GM19035 (cell line): Measurements from ENCODE around the gene MRPS5.
A peak's percentile ranks its signal among the peaks of the same experiment; 100 is the strongest.

Experiments used
- ATAC-seq: cut with Tn5 transposase; IDR thresholded peaks from one replicate; pipeline ENCODE4 v1.9.1; 2021; ENCODE audit not compliant: unreplicated experiment

MRPS5 gene

GRCh38 chr2:95091885-95092555 is 29.6 kb downstream of the MRPS5 start:
- no peak for ATAC-seq

DNA sequence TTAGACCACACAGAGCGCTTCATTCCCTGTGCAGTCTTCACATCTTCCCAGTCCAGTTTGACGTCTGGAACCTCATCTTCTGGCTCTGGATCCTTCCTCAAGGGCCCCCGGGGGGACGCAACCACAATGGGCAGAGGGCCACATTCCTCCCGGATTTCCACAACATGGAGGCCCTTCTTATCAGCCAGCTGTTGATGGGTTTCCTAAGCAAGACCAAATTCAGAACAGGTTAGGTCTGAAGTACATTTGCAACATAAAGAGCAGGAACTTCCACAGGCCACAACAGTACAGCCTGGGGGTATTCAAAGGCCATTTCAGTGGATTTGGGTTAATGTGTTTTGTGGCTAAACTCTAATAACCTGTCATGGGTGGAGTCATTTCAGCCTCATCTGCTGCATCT is 34.2 kb downstream of the MRPS5 start:
- no peak for ATAC-seq

- no peak for ATAC-seq
These were observed 35.6 kb downstream of the MRPS5 start for GRCh38 chr2:95086017-95086416.

GRCh38 chr2:95082477-95082876 is 39.1 kb downstream of the MRPS5 start:
- ATAC-seq = no peak

- no peak for ATAC-seq
These were observed 42.4 kb downstream of the MRPS5 start for GRCh38 chr2:95079199-95079683.

GRCh38 chr2:95077861-95078603 is 43.6 kb downstream of the MRPS5 start:
- no peak for ATAC-seq

DNA sequence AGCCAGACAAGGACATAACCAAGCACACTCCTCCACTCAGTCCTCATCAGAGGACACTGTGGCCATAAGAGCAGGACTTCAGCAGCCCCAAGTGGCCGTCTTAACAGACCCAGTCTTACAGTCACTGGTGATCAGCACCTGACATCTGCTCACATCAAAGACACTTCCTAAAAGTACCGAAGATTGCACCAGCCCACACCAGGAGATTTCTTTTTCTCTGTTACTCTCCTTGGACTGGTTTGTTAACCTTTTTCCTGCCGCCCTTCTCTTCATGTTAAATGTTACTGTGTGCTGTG is 44.1 kb downstream of the MRPS5 start:
- ATAC-seq = peak; percentile 9

DNA sequence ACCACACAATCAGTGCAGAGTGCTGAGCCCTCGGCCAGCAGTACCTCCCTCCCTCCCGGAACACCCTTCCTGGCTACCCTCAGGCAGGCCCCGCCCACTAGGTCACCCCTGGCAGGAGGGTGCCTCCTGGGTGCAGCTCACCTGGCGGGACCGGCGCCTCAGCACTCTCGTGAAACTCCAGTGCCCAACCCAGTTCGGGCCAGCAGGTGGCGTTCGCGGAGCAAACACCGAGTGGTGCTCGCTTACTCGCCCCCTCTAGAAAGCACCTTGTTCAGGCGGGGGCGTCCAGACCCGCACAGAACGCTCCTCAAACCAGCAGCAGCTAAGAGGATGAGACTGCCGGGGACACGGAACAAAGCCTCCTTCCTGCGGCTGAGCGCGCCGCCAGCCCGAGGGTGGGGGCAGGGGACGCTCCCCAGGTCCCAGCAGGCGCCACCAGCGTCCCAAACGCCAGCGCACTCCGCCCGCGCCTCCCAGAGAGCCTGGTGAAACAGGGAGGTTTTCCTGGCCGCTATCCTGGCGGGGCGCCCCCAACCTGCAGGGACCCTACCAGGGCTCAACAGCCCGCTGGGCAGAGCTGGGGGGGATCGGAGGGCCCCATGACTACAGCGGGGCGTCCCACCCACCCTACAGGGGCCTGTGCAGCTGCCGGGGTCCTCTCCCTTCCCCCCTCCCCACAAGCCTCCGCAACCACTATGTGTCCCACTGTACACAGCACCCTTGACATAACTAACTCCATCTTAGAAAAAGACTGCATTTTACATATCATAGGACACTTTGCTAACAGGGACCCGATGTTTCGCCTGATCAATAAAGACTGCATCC is 44.7 kb downstream of the MRPS5 start:
- ATAC-seq = peak; percentile 77

DNA sequence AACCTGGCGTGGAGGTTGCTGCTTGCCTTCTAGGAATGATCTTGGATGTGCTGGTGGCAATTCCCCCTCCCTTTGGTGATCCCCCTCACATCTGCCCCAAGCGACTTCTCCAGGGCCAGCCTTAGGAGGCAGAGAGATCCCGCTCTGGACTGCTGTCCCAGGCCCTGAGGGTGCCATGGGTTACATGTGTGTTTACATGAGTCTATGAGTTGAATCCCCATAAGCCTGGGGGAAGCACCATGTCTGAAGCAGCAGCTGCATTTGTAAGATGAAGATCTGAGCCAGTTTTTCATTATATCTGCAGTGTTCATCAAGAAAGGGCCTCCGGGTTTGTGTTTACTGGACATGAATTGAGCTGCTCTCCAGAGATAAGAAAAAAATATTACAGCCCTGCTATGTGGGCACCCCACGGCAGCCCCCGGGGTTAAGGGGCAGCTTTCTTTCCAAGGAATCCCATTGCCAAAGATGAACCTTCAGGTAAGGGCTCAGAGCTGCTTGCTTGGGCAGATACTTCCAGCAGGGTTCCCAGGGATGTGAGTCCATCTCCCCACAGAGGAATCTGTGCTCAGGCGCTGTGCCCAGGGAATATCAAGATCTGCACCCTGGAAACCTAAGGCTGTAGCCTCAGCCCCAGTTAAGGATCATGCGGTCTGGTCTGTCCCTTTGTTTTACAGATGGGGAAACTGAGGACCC is 46.0 kb downstream of the MRPS5 start:
- ATAC-seq = no peak

- no peak for ATAC-seq
These were observed 46.8 kb downstream of the MRPS5 start for GRCh38 chr2:95074663-95075439.

DNA sequence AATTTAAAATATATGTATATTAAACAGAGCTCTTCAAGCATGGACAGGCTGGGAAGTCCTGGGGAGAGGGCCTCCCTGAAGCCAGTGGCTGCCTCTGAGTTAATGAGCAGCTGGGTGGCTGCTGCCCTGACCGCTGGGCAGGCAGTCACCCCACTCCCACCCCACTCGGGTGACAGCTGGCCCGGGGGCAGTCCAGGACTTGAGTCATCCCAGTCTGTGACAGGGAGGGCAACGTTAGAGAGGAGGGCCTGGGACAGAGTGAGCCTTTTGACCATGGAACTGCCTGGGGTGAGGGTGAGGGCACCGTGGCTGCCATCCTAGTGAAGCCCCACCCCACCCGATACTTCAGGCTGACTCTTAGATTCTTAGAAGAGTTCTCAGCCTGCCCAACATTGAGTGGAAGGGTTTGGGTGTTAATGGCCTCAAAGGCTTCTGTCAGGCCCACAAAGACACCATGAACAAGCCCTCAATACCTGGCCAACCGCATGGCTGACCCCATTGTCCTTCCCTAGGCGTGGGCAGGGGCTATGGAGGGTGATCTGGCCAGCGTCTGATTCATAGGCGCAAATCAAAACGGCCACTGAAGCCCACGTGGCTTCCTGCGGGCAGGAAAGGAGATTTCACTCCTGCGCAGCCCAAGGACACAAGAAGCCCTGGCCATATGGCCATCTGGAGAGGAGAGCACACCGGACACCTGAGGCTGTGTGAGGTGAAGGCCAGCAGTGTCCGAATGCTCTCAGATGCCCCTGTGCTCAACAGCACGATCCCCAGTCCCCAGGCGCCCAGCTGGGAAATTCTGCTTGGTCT is 47.5 kb downstream of the MRPS5 start:
- no peak for ATAC-seq

DNA sequence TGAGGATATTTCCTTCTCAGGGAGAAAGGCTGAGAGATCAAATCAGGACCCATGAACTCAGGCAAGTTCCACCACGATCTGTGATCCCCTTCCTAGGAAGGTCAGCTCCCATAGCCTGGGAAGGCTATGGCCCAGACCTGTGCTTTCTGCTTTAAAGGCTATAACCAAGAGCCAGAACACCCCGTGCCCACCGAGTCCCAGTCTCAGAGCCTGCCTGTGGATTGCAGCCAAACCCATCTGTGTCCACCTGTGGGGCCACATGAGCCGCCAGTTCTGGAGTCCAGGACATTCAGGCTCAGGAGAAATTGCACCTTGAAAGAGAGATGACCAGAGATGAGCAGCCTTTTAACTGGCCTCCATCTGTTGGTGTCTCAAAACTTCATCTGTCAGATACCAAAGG is 49.2 kb downstream of the MRPS5 start:
- no peak for ATAC-seq

GRCh38 chr2:95071856-95072255 is 49.8 kb downstream of the MRPS5 start:
- ATAC-seq = no peak

DNA sequence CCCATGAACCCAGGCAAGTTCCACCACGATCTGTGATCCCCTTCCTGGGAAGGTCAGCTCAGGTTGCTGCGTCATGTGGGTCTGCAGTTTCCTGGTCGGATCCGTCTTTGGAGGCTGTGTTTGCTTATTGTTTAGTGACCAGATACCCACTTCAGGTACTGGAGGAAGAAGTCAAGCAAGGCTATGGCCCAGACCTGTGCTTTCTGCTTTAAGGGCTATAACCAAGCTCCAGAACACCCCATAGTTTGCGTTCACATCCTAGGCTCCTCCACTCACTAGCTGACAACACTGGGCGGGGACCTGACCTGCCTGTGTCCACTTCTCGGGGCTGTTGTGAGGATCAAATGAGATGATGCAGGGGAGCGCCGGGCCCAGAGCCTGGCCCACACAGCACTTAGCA is 52.1 kb downstream of the MRPS5 start:
- ATAC-seq = no peak

- no peak for ATAC-seq
These were observed 53.4 kb downstream of the MRPS5 start for GRCh38 chr2:95068256-95068655.

DNA sequence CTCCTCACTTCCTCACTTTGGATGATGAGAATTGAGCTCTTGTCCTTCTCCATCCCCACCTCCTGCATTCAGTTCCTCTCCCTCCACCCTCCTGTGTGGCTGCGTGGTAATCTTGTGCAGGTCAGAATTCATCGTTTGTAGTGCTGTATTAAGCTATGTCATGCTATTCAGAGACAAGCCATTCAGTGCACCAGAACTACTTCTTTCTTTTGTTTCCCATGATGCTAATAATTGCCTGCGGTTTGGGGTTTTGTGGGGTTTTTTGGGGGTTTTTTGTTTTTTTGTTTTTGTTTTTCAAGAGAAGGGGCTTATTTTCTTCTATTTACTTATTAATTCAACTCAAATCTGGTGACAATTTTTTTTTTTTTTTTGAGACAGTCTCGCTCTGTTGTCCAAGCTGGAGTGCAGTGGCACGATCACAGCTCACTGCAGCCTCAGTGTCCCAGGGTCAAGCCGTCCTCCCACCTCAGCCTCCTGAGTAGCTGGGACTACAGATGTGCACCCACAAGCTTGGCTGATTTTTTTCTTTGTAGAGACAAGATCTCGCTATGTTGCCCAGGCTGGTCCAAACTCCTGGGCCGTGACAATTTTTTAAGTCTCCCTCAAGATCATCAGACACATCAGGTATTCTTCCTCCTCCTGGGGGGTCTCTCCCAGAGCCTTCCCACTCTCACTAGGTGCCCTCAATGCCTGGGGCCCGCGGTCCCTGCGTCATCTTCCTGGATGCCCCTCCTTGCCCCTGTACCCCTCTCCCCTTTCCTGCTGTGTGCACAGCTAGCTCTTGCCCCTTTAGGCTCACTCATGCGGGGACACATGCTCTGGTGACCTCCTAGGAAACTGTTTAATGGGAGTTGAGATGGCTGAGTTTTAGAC is 58.3 kb downstream of the MRPS5 start:
- peak; percentile 86 for ATAC-seq

GRCh38 chr2:95062242-95063085 is 59.1 kb downstream of the MRPS5 start:
- ATAC-seq = peak; percentile 28
